H9 (cell line): ENCODE measurements around the gene CENPM. TPM values are rescaled to one million over a fixed set of nuclear protein-coding genes. Genes with fewer than 3 reads are reported as not detected.

Experiments used
- DNase-seq: peaks from one replicate; pipeline ENCODE4 v3.0.0-alpha.2; 2017
- H2AFZ ChIP-seq: one replicate; pipeline ENCODE4 v1.6.1; 2013; ENCODE audit warnings: mild to moderate bottlenecking, low read length, control low read depth, moderate library complexity
- H2AK5ac ChIP-seq: 2 replicates; pipeline ENCODE4 v1.6.1; 2013; ENCODE audit warnings: low read length, control low read depth, mixed read lengths; ENCODE audit not compliant: insufficient read length
- H2BK120ac ChIP-seq: one replicate; pipeline ENCODE4 v1.6.1; 2013; ENCODE audit warnings: low read depth, mild to moderate bottlenecking, low read length, control low read depth, inconsistent platforms; ENCODE audit not compliant: poor library complexity, severe bottlenecking
- H2BK12ac ChIP-seq: 2 replicates; pipeline ENCODE4 v1.6.1; 2013; ENCODE audit warnings: low read length, control low read depth, mixed read lengths, low read depth; ENCODE audit not compliant: insufficient read length
- H2BK15ac ChIP-seq: 2 replicates; pipeline ENCODE4 v1.6.1; 2013; ENCODE audit warnings: low read depth, low read length, control low read depth
- H2BK20ac ChIP-seq: one replicate; pipeline ENCODE4 v1.6.1; 2013; ENCODE audit warnings: low read depth, mild to moderate bottlenecking, low read length, control low read depth, inconsistent platforms; ENCODE audit not compliant: poor library complexity, severe bottlenecking
- H2BK5ac ChIP-seq: 2 replicates; pipeline ENCODE4 v1.6.1; 2013; ENCODE audit warnings: low read length, control low read depth, mixed read lengths; ENCODE audit not compliant: insufficient read length
- H3K14ac ChIP-seq: 2 replicates; pipeline ENCODE4 v1.6.1; 2013; ENCODE audit warnings: low read length, control low read depth; ENCODE audit not compliant: insufficient read depth
- H3K18ac ChIP-seq: 2 replicates; pipeline ENCODE4 v1.6.1; 2013; ENCODE audit warnings: low read depth, mild to moderate bottlenecking, mixed read lengths, low read length, control low read depth; ENCODE audit not compliant: insufficient read length
- H3K23ac ChIP-seq: 2 replicates; pipeline ENCODE4 v1.6.1; 2013; ENCODE audit warnings: low read length, control low read depth, mixed read lengths, low read depth; ENCODE audit not compliant: insufficient read length
- H3K23me2 ChIP-seq: 2 replicates; pipeline ENCODE4 v1.6.1; 2013; ENCODE audit warnings: low read depth, mild to moderate bottlenecking, mixed read lengths, low read length, control low read depth; ENCODE audit not compliant: insufficient read length, poor library complexity, severe bottlenecking
- H3K27ac ChIP-seq: 2 replicates; pipeline ENCODE4 v1.5.1; 2013; ENCODE audit warnings: low read length, control low read depth, mixed read lengths, low read depth; ENCODE audit not compliant: insufficient read length
- H3K27me3 ChIP-seq: 2 replicates; pipeline ENCODE4 v1.6.1; 2013; ENCODE audit warnings: low read length, control low read depth, inconsistent platforms; ENCODE audit not compliant: insufficient read depth
- H3K4ac ChIP-seq: 2 replicates; pipeline ENCODE4 v1.6.1; 2013; ENCODE audit warnings: low read depth, mild to moderate bottlenecking, control low read depth, inconsistent platforms, low read length, moderate library complexity
- H3K4me1 ChIP-seq: 2 replicates; pipeline ENCODE4 v1.6.1; 2013; ENCODE audit warnings: low read length, control low read depth, inconsistent platforms; ENCODE audit not compliant: insufficient read depth
- H3K4me2 ChIP-seq: 2 replicates; pipeline ENCODE4 v1.6.1; 2013; ENCODE audit warnings: low read length, control low read depth, mixed read lengths; ENCODE audit not compliant: insufficient read length, insufficient read depth
- H3K56ac ChIP-seq: 2 replicates; pipeline ENCODE4 v1.6.1; 2013; ENCODE audit warnings: low read depth, mild to moderate bottlenecking, mixed read lengths, low read length, control low read depth; ENCODE audit not compliant: insufficient read length
- H3K79me1 ChIP-seq: 2 replicates; pipeline ENCODE4 v1.6.1; 2013; ENCODE audit warnings: low read depth, mild to moderate bottlenecking, moderate library complexity, low read length, control low read depth, inconsistent platforms; ENCODE audit not compliant: insufficient read depth, poor library complexity, severe bottlenecking
- H3K79me2 ChIP-seq: 2 replicates; pipeline ENCODE4 v1.6.1; 2013; ENCODE audit warnings: low read length, control low read depth, inconsistent platforms; ENCODE audit not compliant: insufficient read depth
- H3K9ac ChIP-seq: 2 replicates; pipeline ENCODE4 v1.6.1; 2013; ENCODE audit warnings: low read length, control low read depth, mixed read lengths; ENCODE audit not compliant: insufficient read length; ENCODE audit errors: extremely low read depth
- H3K9me3 ChIP-seq: one replicate; pipeline ENCODE4 v1.6.1; 2013; ENCODE audit warnings: low read depth, low read length, inconsistent platforms; ENCODE audit not compliant: control insufficient read depth
- H3T11ph ChIP-seq: one replicate; pipeline ENCODE4 v1.6.1; 2013; ENCODE audit warnings: mild to moderate bottlenecking, low read length, control low read depth, inconsistent platforms
- H4K20me1 ChIP-seq: one replicate; pipeline ENCODE4 v1.6.1; 2013; ENCODE audit not compliant: control insufficient read depth, insufficient read length, insufficient read depth
- H4K5ac ChIP-seq: 2 replicates; pipeline ENCODE4 v1.6.1; 2013; ENCODE audit warnings: low read depth, mild to moderate bottlenecking, mixed read lengths, low read length, control low read depth; ENCODE audit not compliant: insufficient read length
- H4K8ac ChIP-seq: replicated peaks from 2 replicates; pipeline ENCODE4 v1.6.1; 2013; ENCODE audit warnings: low read length, control low read depth, mixed read lengths, low read depth; ENCODE audit not compliant: insufficient read length
- H4K91ac ChIP-seq: 2 replicates; pipeline ENCODE4 v1.6.1; 2013; ENCODE audit warnings: low read depth, mild to moderate bottlenecking, moderate library complexity, mixed read lengths, low read length, control low read depth; ENCODE audit not compliant: insufficient read length
- H3K27ac Mint-ChIP-seq, 3 experiments: 2 replicates in 2 of 3; 3 replicates in 1 of 3; pipeline ENCODE4 v1.8.0; 2020 to 2021; ENCODE audit warnings: mixed read lengths in 3 of 3, mild to moderate bottlenecking in 1 of 3, moderate library complexity in 1 of 3
- H3K27me3 Mint-ChIP-seq: 2 replicates; pipeline ENCODE4 v1.8.0; 2021; ENCODE audit warnings: low read depth, mild to moderate bottlenecking, moderate library complexity, mixed read lengths
- H3K36me3 Mint-ChIP-seq, 3 experiments: 2 replicates in 2 of 3; 3 replicates in 1 of 3; pipeline ENCODE4 v1.8.0; 2020 to 2021; ENCODE audit warnings: low read depth in 3 of 3, mixed read lengths in 3 of 3; ENCODE audit not compliant: insufficient read depth in 1 of 3
- H3K4me1 Mint-ChIP-seq, 2 experiments: 2 replicates each; pipeline ENCODE4 v1.8.0; 2020; ENCODE audit warnings: mixed read lengths in 2 of 2
- H3K4me3 Mint-ChIP-seq, 2 experiments: 2 replicates in 1 of 2; 3 replicates in 1 of 2; pipeline ENCODE4 v1.8.0; 2020 to 2021; ENCODE audit warnings: mild to moderate bottlenecking in 2 of 2, mixed read lengths in 2 of 2, moderate library complexity in 1 of 2
- H3K9me3 Mint-ChIP-seq, 2 experiments: 2 replicates in 1 of 2; 3 replicates in 1 of 2; pipeline ENCODE4 v1.8.0; 2020; ENCODE audit warnings: mild to moderate bottlenecking in 2 of 2, mixed read lengths in 2 of 2, moderate library complexity in 1 of 2
- CTCF ChIP-seq: fragments of 200-600 bp; sonication (generic); conservative IDR thresholded peaks from 3 replicates; pipeline ENCODE4 v1.8.0; 2021; ENCODE audit warnings: antibody characterized with exemption, mild to moderate bottlenecking
- WGBS: extraction: QIAGEN DNeasy Blood & Tissue Kit; methylation state at CpG from one replicate; pipeline ENCODE4 v1.1.7; 2013; ENCODE audit warnings: missing lambda C conversion rate, low lambda C conversion rate, mixed read lengths; ENCODE audit not compliant: insufficient read length; ENCODE audit errors: extremely low coverage; 5-methylcytosine and 5-hydroxymethylcytosine counted together
- total RNA-seq: library from RNA; stranded (reverse); gene quantifications from 2 replicates; pipeline ENCODE4 v1.2.1, GENCODE V29; 2021

Gene CENPM
- total RNA-seq, 1 experiment from 2014 or later = 36.5 TPM

GRCh38 chr22:41904450-41905410 is 42.2 kb downstream of the CENPM start:
- Mint-ChIP-seq H3K36me3 (peaks cover 25 to 62% (median 48%) of the 10 kb centered on the region in 3 experiments; a peak in 6 of 7 replicates), H3K4me3 (no peak overlapping the region)
- no peaks in the 10 kb centered on the region for H3K79me1 ChIP-seq

More at GRCh38 chr22:41904450-41905410, 42.2 kb downstream of the CENPM start:
- Histone ChIP-seq H3K9ac (no peak overlapping the region), H3K56ac (no peak overlapping the region), H4K20me1 (no peaks in the 10 kb centered on the region), H2BK120ac (no peak overlapping the region), H3T11ph (no peak overlapping the region), H3K23me2 (no peaks in the 10 kb centered on the region), H2BK12ac (no peak overlapping the region), H3K27me3 (no peaks in the 10 kb centered on the region; the same call in 1 of the 2 replicates), H3K23ac (no peak overlapping the region), H3K9me3 (no peaks in the 10 kb centered on the region), H3K79me2 (no peaks in the 10 kb centered on the region), H3K4ac (no peak overlapping the region), H3K4me2 (no peak overlapping the region), H2AFZ (no peak overlapping the region), H2BK5ac (no peak overlapping the region), H3K18ac (no peak overlapping the region), H3K14ac (no peak overlapping the region), H2BK20ac (no peak overlapping the region), H2AK5ac (no peak overlapping the region), H2BK15ac (no peak overlapping the region), H4K8ac (no peak overlapping the region), H3K4me1 (no peaks in the 10 kb centered on the region), H3K27ac (no peak overlapping the region), H4K91ac (no peak overlapping the region), H4K5ac (no peak overlapping the region)
- Mint-ChIP-seq H3K27me3 (peaks cover 16% of the 10 kb centered on the region), H3K4me1 (peaks cover 9 to 12% of the 10 kb centered on the region in 2 experiments), H3K27ac (no peak overlapping the region; a peak in 1 of 7 replicates), H3K9me3 (no peaks in the 10 kb centered on the region)
- peak; percentile 23 for DNase-seq
- no CpG with 5 or more reads among the region's 24 CpGs for WGBS
- no peak for TF ChIP-seq CTCF
